Memory B cell (primary cell): ENCODE results near the gene FCSK.
"Not testable (repeated sequence)": the region's sequence is repeated elsewhere in the genome, so short reads cannot be mapped to it uniquely, and the experiment has no call there.

Experiments used
- ATAC-seq: fragments of 150-1000 bp; cut with Tn5 transposase; 2 replicates; pipeline ENCODE4 v1.10.0; 2021; ENCODE audit warnings: low read depth, mild to moderate bottlenecking, moderate library complexity
- DNase-seq, 2 donors: peaks; one replicate each; pipeline ENCODE4 v3.0.0; 2022; ENCODE audit warnings: low spot score in 2 of 2
- H3K27ac Mint-ChIP-seq: one replicate; pipeline ENCODE4 v1.8.0; 2022; ENCODE audit warnings: mild to moderate bottlenecking, moderate library complexity, mixed read lengths
- H3K27me3 Mint-ChIP-seq: one replicate; pipeline ENCODE4 v1.8.0; 2022; ENCODE audit warnings: mixed read lengths
- H3K36me3 Mint-ChIP-seq: one replicate; pipeline ENCODE4 v1.8.0; 2022; ENCODE audit warnings: mild to moderate bottlenecking, mixed read lengths
- H3K4me1 Mint-ChIP-seq: one replicate; pipeline ENCODE4 v1.8.0; 2022; ENCODE audit warnings: mixed read lengths
- H3K4me3 Mint-ChIP-seq: one replicate; pipeline ENCODE4 v1.8.0; 2022; ENCODE audit warnings: mild to moderate bottlenecking, moderate library complexity, mixed read lengths
- H3K9me3 Mint-ChIP-seq: one replicate; pipeline ENCODE4 v1.8.0; 2022; ENCODE audit warnings: mixed read lengths

Gene FCSK

DNA sequence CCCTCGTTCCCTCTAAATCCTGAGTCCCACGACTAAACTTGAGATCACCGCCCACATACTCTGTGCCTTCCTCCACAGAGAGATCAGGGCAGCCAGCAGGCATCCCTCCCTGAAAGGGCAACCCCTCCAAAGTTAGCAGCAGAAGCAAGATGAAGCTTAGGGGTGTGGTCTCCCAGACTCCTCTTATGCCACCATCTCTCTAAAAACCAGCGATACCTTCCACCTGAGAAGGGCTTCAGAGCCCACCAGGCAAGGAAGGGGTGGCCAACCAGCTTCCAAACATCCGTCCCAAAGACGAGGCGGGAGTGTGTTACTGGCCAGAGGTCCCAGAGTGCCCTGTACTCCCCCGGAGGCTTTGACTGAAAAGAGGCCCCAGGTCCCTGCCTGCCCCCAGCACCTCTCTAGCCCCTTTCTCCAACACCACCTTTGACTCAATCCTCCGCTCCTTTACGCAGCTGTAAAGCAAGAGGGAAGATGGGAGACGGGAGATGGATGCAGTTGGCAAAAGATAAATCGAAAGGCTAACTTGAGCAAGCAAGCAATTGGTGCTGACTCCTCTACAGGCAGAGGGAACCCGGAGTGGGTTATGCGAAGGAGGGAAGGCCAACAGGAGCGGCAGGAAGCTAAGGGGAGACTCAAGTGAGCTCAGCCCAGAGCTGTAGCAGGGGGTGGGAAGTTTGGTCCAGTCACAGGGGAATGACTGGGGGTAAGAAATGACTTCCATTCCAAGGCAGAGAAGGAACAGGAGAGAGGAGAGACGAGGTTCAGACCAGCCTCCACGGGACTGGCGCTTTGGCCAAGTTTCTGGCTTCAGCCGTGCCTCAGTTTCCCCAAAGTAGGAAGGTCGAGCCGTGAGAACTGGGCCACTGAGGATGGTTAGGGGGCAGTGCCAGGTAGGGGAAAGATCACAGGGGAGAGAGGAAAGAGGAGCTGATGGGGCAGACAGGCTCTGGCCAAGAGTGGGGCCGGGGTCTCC, 16.5 kb upstream of the FCSK start:
- no peak for ATAC-seq
- no peaks in the 10 kb centered on the region for H3K36me3 Mint-ChIP-seq
- no peaks in the 10 kb centered on the region for H3K9me3 Mint-ChIP-seq
- H3K4me1 Mint-ChIP-seq, result peaks cover 28% of the 10 kb centered on the region
- H3K27ac Mint-ChIP-seq, result peak overlapping the region; percentile 60
- no peaks in the 10 kb centered on the region for H3K27me3 Mint-ChIP-seq
- DNase-seq, result no peak
- H3K4me3 Mint-ChIP-seq, result peak overlapping the region; percentile 95

DNA sequence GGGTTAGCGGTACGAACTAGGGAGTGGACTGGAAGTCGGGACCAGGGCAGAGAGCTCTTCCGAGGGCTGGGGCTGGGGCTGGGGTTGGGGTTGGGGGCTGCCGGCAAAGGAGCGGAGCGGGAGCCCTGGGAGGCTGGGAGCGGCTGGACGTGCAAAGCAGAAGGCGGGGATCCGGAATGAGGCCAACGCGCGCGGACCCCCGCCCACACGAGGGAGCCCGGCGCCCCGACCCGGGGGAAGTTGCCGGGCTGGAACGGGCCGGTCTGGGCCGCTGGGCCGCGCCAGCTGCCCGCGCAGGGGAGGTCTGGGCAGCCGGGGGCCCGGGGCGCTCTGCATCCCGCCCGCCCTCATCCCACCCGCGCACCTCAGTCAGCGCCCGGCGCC, 15.8 kb upstream of the FCSK start:
- H3K27me3 Mint-ChIP-seq, result no peaks in the 10 kb centered on the region
- ATAC-seq (no peak), DNase-seq (peak in 1 of 2 donors; percentile 28)
- peaks cover 24% of the 10 kb centered on the region for H3K4me1 Mint-ChIP-seq
- peak overlapping the region; percentile 95 for H3K4me3 Mint-ChIP-seq
- no peaks in the 10 kb centered on the region for H3K9me3 Mint-ChIP-seq
- H3K27ac Mint-ChIP-seq, result peak overlapping the region; percentile 60
- no peaks in the 10 kb centered on the region for H3K36me3 Mint-ChIP-seq

DNA sequence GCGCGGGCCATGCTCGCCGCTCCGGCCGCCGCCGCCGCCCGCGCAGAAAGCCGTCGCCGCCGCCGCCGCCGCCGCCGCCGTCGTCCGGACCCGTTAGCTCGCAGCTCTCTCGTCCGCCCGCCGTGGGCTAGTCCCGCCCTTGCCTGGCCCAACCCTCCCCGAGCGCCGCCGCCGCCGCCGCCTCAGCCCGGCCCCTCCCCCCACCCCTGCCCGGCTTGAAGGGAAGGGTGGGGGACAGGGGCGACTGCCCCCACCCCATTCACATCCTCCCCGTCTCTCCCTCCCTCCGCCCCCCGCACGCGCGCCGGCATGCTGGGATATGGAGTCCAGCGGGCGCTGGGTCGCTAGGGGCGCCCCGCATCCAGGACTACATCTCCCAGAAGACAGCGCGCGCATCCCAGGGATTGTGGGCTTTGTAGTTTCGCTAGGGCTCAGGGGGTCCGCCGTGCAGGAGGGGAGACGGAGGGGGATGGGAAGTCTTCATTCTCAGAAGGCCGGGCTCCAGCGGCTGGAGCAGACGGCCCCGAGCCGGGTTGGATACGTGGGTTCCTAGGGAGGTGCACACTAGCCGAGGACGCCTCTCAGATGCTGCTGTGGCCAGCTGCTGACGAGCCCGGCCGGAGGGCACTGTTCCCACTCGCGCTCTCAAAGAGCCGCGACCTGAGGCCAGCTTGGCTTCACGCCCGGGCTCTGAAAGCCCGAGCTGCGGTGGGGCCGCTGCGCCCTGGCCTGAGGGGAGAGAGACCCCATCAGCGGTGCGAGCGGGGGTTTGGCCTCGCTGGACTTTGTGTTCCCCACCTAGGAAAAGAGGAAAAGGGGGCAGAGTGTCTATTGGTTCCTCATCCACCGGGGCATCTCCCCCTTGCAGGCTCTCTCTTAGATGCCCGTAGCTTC, 15.2 kb upstream of the FCSK start, which contains the start of gene ST3GAL2:
Gene ST3GAL2 (minus strand): TSS at position 132 of the 894 bp plus-strand sequence. CDS start 40,570 bp downstream, outside the sequence.
- H3K4me3 Mint-ChIP-seq, result peak within 1 kb of the TSS; percentile 95
- peak; percentile 83 for DNase-seq
- H3K9me3 Mint-ChIP-seq, result no peaks in the 10 kb centered on the region
- H3K36me3 Mint-ChIP-seq, result no peaks in the 10 kb centered on the region
- no peaks in the 10 kb centered on the region for H3K27me3 Mint-ChIP-seq
- H3K27ac Mint-ChIP-seq, result peak within 1 kb of the TSS; percentile 66
- peak; percentile 93 for ATAC-seq
- H3K4me1 Mint-ChIP-seq, result peaks cover 19% of the 10 kb centered on the region

DNA sequence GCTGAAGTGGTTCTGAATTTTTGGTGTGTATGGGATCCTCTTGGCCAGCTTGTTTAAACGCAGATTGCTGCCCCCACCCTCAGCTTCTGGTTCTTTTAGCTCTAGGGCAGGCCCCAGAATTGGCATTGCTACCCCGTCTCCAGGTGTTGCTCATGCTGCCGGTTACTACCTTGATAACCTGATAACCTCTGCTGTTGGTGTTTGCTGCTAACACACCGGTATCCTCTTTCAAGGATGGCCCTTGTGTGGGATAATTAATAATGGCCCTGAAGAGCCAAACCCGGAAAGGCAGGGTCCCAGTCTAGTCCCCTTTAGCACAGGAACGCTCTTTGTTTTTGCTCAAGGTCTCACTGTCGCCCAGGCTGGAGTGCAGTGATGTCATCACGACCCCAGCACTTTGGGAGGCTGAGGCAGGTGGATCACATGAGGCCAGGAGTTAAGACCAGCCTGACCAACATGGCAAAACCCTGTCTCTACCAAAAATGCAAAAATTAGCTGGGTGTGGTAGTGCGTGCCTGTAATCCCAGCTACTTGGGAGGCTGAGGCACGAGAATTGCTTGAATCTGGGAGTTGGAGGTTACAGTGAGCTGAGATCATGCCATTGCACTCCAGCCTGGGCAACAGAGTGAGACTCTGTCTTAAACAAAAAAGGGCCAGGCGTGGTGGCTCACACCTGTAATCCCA, 14.2 kb upstream of the FCSK start:
- H3K4me1 Mint-ChIP-seq, result peaks cover 17% of the 10 kb centered on the region
- ATAC-seq, result no peak

DNA sequence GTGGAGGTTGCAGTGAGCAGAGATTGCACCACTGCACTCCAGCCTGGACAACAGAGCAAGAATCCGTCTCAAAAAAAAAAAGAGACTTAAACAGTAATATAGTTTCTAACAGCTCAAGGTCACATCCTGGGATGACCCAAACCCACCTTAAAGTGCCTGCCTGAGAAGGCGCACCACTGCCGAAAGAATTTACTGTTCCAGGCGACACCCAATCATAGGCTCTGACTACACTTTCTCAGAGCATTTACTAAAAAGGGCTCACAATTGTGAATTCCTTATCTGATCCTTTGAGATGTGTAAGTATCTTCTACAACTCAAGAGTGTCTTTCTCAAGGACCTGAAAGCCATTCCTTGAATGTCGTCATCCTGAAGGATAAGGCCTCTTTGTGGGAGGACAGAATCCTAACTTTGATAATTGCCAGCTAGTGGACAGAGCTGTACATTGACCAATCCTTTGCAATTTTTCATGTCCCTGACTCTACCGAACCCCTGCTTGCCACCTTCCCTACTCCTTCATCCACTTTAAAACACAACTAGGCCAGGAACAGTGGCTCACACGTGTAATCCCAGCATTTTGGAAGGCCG, 12.9 kb upstream of the FCSK start:
- Mint-ChIP-seq H3K9me3 (no peaks in the 10 kb centered on the region), H3K36me3 (no peaks in the 10 kb centered on the region), H3K27ac (no peak overlapping the region), H3K4me3 (no peak overlapping the region), H3K27me3 (no peaks in the 10 kb centered on the region), H3K4me1 (peaks cover 16% of the 10 kb centered on the region)
- DNase-seq (no peak), ATAC-seq (no peak)

More for the DNA sequence above, 14.2 kb upstream of the FCSK start:
- Mint-ChIP-seq H3K27ac (peak overlapping the region; percentile 8), H3K9me3 (no peaks in the 10 kb centered on the region), H3K36me3 (no peaks in the 10 kb centered on the region), H3K27me3 (no peaks in the 10 kb centered on the region), H3K4me3 (peak overlapping the region; percentile 92)
- DNase-seq, result no peak

DNA sequence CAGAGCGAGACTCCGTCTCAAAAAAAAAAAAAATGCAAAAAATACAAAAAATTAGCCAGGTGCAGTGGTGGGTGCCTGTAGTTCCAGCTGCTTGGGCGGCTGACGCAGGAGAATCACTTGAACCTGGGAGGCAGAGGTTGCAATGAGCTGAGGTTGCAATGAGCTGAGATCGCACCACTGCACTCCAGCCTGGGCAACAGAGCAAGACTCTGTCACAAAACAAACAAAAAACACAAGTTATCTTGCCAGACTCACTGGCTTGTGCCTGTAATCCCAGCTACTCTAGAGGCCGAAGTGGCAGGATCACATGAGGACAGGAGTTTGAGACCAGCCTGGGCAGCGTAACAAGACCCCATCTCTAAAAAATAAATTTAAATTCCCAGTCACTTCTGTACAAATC, 12.1 kb upstream of the FCSK start:
- ATAC-seq (no peak), DNase-seq (no peak)
- H3K36me3 Mint-ChIP-seq, result no peaks in the 10 kb centered on the region
- H3K4me1 Mint-ChIP-seq, result peaks cover 12% of the 10 kb centered on the region
- no peaks in the 10 kb centered on the region for H3K27me3 Mint-ChIP-seq
- H3K4me3 Mint-ChIP-seq, result no peak overlapping the region
- no peaks in the 10 kb centered on the region for H3K9me3 Mint-ChIP-seq
- no peak overlapping the region for H3K27ac Mint-ChIP-seq

DNA sequence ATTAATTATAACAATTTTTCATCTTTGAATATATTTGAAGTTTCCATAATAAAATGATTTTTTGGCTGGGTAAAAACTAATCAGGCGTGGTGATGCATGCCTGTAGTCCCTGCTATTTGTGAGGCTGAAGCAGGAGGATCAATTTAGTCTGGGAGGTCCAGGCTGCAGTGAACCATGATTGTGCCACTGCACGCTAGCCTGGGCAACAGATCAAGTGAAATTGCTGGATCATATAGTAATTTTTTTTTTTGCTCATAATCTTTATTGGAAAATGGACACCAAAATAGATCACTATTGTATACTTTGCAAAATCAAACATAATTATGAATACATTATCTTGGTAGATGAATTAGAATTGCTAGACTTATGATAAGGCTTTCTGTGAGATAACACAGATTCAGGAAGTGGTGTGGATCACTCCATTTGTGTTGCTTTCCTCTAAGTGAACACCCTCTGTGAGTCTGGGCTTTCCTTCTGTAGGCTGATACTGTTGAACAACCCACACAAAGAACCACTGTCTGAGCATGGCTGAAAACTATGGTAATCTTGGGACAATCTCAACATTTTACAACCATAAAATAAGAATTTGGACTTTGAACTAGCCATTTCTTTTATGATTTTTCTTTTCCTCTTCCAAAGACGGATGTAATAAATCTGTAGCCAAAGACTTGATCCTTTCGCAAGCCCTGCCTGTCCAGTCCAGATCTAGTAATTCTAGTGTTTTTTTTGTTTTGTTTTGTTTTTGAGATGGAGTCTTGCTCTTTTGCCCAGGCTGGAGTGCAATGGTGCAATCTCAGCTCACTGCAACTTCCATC, 9.9 kb upstream of the FCSK start:
- Mint-ChIP-seq H3K27ac (no peak overlapping the region), H3K36me3 (no peaks in the 10 kb centered on the region), H3K27me3 (no peaks in the 10 kb centered on the region), H3K9me3 (no peaks in the 10 kb centered on the region), H3K4me1 (peaks cover 2% of the 10 kb centered on the region), H3K4me3 (no peak overlapping the region)
- DNase-seq (no peak), ATAC-seq (no peak)

DNA sequence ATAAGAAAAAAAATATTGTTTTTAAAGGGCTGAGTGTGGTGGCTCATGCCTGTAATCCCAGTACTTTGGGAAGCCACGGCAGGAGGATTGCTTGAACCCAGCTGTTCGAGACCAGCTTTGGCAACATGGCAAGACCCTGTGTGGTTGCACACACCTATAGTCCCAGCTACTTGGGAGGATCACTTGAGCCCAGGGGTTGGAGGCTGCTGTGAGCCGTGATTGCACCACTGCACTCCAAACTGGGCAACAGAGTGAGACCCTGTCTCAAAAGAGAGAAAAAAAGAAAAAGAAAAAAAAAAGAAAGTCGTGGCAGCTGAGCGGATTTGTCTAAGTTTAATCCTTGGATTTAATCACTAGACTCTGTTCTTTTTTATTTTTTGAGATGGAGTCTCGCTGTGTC, 6.3 kb upstream of the FCSK start:
- Mint-ChIP-seq H3K27ac (no peak overlapping the region), H3K9me3 (no peaks in the 10 kb centered on the region), H3K36me3 (no peaks in the 10 kb centered on the region), H3K27me3 (no peaks in the 10 kb centered on the region), H3K4me1 (peaks cover 2% of the 10 kb centered on the region), H3K4me3 (no peak overlapping the region)
- DNase-seq (no peak), ATAC-seq (no peak)

DNA sequence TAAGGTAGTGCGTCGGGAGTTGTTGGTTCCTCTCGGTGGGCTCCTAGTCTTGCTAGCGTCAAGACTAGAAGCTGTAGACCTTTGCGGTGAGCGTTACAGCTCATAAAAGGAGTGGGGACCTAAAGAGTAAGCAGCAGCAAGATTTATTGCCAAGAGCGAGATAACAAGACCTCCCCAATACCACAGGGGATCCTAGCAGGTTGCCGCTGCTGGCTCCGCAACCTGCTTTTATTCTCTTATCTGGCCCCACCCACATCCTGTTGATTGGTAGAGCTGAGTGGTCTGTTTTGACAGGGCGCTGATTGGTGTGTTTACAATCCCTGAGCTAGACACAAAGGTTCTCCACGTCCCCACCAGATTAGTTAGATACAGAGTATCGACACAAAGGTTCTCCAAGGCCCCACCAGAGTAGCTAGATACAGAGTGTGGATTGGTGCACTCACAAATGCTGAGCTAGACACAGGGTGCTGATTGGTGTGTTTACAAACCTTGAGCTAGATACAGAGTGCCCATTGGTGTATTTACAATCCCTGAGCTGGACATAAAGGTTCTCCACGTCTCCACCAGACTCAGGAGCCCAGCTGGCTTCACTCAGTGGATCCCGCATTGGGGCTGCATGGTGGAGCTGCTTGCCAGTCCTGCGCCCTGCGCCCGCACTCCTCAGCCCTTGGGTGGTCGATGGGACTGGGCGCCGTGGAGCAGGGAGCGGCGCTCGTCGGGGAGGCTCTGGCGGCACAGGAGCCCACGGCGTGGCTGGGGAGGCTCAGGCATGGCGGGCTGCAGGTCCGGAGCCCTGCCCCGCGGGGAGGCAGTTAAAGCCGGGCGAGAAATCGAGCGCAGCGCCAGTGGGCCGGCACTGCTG, 4.0 kb upstream of the FCSK start:
- H3K9me3 Mint-ChIP-seq, H3K27me3 Mint-ChIP-seq, DNase-seq, H3K36me3 Mint-ChIP-seq, ATAC-seq, H3K27ac Mint-ChIP-seq: not testable (repeated sequence)
- H3K4me3 Mint-ChIP-seq, result peak overlapping the region; percentile 3
- H3K4me1 Mint-ChIP-seq, result peaks cover 13% of the 10 kb centered on the region

DNA sequence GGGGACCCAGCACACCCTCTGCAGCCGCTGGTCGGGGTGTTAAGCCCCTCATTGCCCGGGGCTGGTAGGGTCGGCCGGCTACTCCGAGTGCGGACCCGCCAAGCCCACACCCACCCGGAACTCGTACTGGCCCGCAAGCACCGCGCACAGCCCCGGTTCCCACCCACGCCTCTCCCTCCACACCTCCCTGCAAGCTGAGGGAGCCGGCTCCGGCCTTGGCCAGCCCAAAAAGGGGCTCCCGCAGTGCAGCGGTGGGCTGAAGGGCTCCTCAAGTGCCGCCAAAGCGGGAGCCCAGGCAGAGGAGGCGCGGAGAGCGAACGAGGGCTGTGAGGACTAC, 3.4 kb upstream of the FCSK start:
- not testable (repeated sequence) for ATAC-seq, H3K4me3 Mint-ChIP-seq, H3K9me3 Mint-ChIP-seq, DNase-seq, H3K27ac Mint-ChIP-seq, H3K27me3 Mint-ChIP-seq, H3K36me3 Mint-ChIP-seq
- peaks cover 13% of the 10 kb centered on the region for H3K4me1 Mint-ChIP-seq

DNA sequence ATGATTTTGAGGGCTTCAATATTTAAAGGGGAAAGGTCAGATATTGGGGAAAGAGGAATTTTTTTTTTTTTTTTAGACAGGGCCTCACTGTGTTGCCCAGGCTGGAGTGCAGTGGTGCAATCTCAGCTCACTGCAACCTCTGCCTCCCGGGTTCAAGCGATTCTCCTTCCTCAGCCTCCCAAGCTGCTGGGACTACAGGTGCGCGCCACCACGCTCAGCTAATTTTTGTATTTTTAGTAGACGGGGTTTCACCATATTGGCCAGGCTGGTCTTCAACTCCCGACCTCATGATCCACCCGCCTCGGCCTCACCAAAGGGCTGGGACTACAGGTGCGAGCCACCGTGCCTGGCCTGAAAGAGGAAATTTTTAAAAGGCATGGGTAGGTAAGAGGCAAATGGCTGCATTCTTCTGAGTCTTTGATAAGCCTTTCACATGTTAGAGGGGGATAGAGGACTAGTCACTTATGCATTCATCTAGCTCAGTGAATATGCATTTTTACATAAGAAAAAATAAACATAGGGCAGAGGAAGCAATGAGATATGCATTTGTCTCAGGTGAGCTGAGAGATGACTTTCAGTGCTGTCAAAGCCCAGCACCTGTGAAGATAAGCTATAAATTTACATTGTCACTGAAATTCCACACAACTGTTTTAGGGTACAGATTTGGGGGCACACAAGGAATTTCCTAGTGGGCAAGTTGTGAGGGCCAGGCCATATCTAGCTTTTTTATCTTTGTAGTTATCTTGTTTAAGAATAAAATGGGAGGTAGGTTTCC, 1.1 kb upstream of the FCSK start:
- H3K9me3 Mint-ChIP-seq, result no peaks in the 10 kb centered on the region
- H3K36me3 Mint-ChIP-seq, result no peaks in the 10 kb centered on the region
- peak overlapping the region; percentile 90 for H3K27ac Mint-ChIP-seq
- peak overlapping the region; percentile 89 for H3K4me3 Mint-ChIP-seq
- no peaks in the 10 kb centered on the region for H3K27me3 Mint-ChIP-seq
- ATAC-seq, result no peak
- peaks cover 14% of the 10 kb centered on the region for H3K4me1 Mint-ChIP-seq
- DNase-seq, result no peak

DNA sequence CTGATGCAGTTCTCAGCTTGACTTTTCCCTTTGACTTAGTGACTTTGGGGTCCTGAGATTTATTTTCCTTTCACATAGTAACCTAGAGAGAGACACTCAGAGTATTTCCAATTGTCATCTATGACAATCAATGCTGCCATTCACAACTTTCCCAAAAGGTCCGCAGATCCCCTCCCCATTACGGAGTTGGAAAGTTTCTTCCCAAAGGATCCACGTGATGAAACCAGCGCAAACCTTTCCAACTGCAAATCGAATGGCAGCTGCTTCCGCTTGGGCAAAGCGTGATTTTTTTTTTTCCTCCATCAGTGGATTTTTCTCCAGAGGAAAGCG, 538 bp upstream of the FCSK start:
- ATAC-seq (no peak), DNase-seq (no peak)
- no peaks in the 10 kb centered on the region for H3K27me3 Mint-ChIP-seq
- no peaks in the 10 kb centered on the region for H3K36me3 Mint-ChIP-seq
- H3K4me3 Mint-ChIP-seq, result peak overlapping the region; percentile 89
- no peaks in the 10 kb centered on the region for H3K9me3 Mint-ChIP-seq
- peaks cover 14% of the 10 kb centered on the region for H3K4me1 Mint-ChIP-seq
- peak overlapping the region; percentile 90 for H3K27ac Mint-ChIP-seq
